Measurements from ENCODE around the gene WWOX.

Gene WWOX

GRCh38 chr16:78591682-78592103, 492.2 kb downstream of the WWOX start:
- Histone ChIP-seq H3K4me3 (IDR thresholded peaks at IDR 0.05; ENCODE audit: insufficient read depth, low read depth, low read length) (no peak overlapping the region), H3K27ac (no peak overlapping the region), H3K9ac (no peak overlapping the region), H3K36me3 (ENCODE audit: insufficient read depth) (no peaks in the 10 kb centered on the region), H3K79me2 (ENCODE audit: insufficient read depth, low read depth) (no peaks in the 10 kb centered on the region), H3K4me1 (ENCODE audit: low read depth, poor library complexity, severe bottlenecking) (no peaks in the 10 kb centered on the region), H3K27me3 (ENCODE audit: insufficient read depth, low read depth) (no peaks in the 10 kb centered on the region), H3K4me2 (no peak overlapping the region), H2AFZ (ENCODE audit: low read depth) (no peak overlapping the region), H4K20me1 (ENCODE audit: insufficient read depth) (no peaks in the 10 kb centered on the region)
- no peak for TF ChIP-seq CTCF (conservative IDR thresholded peaks at IDR 0.05; ENCODE audit: low read depth, low read length)

DNA sequence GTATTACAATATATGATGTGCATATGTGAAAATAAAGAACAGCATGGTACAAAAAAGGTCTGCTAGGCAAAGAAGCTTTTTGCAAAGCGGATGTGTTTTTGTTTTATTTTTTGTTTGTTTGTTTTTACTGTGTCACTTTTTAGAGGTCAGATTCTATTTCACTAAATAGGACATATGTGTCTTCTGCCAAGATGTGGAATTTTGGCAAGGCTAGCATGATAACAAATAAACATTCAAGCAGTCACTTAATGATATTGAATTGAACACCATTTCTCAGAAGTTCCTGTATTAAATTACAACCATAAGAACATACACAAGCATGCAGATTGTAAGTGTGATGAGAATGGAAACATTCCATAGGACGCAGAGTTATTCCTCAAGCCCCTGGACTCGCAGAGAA, 492.7 kb downstream of the WWOX start:
- no peaks in the 10 kb centered on the region for H3K79me2 ChIP-seq (ENCODE audit: insufficient read depth, low read depth)
- no peaks in the 10 kb centered on the region for H4K20me1 ChIP-seq (ENCODE audit: insufficient read depth)
- H3K9ac ChIP-seq = no peak overlapping the region
- H3K4me1 ChIP-seq (ENCODE audit: low read depth, poor library complexity, severe bottlenecking) = no peaks in the 10 kb centered on the region
- H3K36me3 ChIP-seq (ENCODE audit: insufficient read depth) = no peaks in the 10 kb centered on the region
- H3K27me3 ChIP-seq (ENCODE audit: insufficient read depth, low read depth) = no peaks in the 10 kb centered on the region
- H3K4me2 ChIP-seq = no peak overlapping the region
- no peak overlapping the region for H3K4me3 ChIP-seq (IDR thresholded peaks at IDR 0.05; ENCODE audit: insufficient read depth, low read depth, low read length)
- TF ChIP-seq CTCF (conservative IDR thresholded peaks at IDR 0.05; ENCODE audit: low read depth, low read length) = no peak
- H3K27ac ChIP-seq = no peak overlapping the region
- no peak overlapping the region for H2AFZ ChIP-seq (ENCODE audit: low read depth)

DNA sequence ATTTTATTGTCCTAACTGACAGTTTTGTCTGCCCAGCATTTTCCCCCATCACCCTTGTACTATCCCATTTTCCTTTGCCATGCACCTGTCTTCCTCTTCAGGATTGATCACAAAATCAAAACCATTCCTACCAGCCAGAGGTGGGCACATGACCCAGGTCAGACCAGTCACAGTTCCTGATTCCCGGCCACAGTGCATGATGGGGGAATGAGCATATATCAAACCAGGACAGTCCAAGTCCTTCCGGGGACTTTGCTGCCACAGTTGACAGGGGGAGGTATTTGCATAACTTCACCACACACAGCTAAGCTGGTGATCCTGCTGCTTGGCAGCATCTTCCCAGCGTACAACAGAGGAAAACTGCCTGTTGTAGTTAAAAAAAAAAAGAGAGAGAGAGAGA, 493.9 kb downstream of the WWOX start:
- H3K27me3 ChIP-seq (ENCODE audit: insufficient read depth, low read depth) = no peaks in the 10 kb centered on the region
- no peaks in the 10 kb centered on the region for H3K79me2 ChIP-seq (ENCODE audit: insufficient read depth, low read depth)
- H3K9ac ChIP-seq = no peak overlapping the region
- no peak for TF ChIP-seq CTCF (conservative IDR thresholded peaks at IDR 0.05; ENCODE audit: low read depth, low read length)
- no peaks in the 10 kb centered on the region for H4K20me1 ChIP-seq (ENCODE audit: insufficient read depth)
- no peaks in the 10 kb centered on the region for H3K4me1 ChIP-seq (ENCODE audit: low read depth, poor library complexity, severe bottlenecking)
- no peak overlapping the region for H2AFZ ChIP-seq (ENCODE audit: low read depth)
- H3K4me2 ChIP-seq = no peak overlapping the region
- H3K36me3 ChIP-seq (ENCODE audit: insufficient read depth) = no peaks in the 10 kb centered on the region
- H3K4me3 ChIP-seq (IDR thresholded peaks at IDR 0.05; ENCODE audit: insufficient read depth, low read depth, low read length) = no peak overlapping the region
- H3K27ac ChIP-seq = no peak overlapping the region

DNA sequence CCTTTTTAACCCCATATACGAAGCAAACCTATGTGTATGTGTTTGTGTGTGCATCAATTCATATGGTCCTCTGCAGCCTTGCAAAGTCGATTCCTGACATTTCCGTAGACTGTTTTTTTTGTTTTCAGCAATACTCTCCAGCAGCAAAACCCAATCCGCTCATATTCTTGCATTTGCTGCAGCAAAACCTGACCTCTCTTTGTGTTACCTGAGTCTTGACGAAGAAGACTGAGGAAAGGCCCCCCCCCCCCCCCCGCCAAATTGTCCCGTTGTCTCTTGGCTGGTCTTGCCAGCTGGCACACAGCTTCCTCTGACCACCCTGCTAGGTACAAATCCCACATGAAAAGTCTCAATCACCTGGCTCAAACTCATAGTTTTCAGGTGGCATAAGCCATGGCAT, 494.7 kb downstream of the WWOX start:
- no peaks in the 10 kb centered on the region for H3K4me1 ChIP-seq (ENCODE audit: low read depth, poor library complexity, severe bottlenecking)
- H3K9ac ChIP-seq = no peak overlapping the region
- TF ChIP-seq CTCF (conservative IDR thresholded peaks at IDR 0.05; ENCODE audit: low read depth, low read length) = no peak

More for the DNA sequence above, 494.7 kb downstream of the WWOX start:
- H3K4me2 ChIP-seq = no peak overlapping the region
- no peaks in the 10 kb centered on the region for H3K27me3 ChIP-seq (ENCODE audit: insufficient read depth, low read depth)
- no peaks in the 10 kb centered on the region for H3K79me2 ChIP-seq (ENCODE audit: insufficient read depth, low read depth)
- H3K27ac ChIP-seq = no peak overlapping the region
- H3K4me3 ChIP-seq (IDR thresholded peaks at IDR 0.05; ENCODE audit: insufficient read depth, low read depth, low read length) = no peak overlapping the region
- H3K36me3 ChIP-seq (ENCODE audit: insufficient read depth) = no peaks in the 10 kb centered on the region
- H2AFZ ChIP-seq (ENCODE audit: low read depth) = no peak overlapping the region
- no peaks in the 10 kb centered on the region for H4K20me1 ChIP-seq (ENCODE audit: insufficient read depth)

Measured in KMS-11 (cell line).